Mucosa of rectum (tissue), 2 donors: ENCODE data around the gene LCK.
"Not testable (repeated sequence)": the region's sequence is repeated elsewhere in the genome, so short reads cannot be mapped to it uniquely, and the experiment has no call there.

Source experiments
- H3K27ac ChIP-seq, 2 donors: one replicate each; pipeline ENCODE4 v1.7.0; 2013; ENCODE audit warnings: inconsistent platforms in 2 of 2, low read depth in 2 of 2, low read length in 2 of 2
- H3K27me3 ChIP-seq, 2 donors: one replicate each; pipeline ENCODE4 v1.7.0; 2013; ENCODE audit warnings: low read length in 2 of 2; ENCODE audit not compliant: control insufficient read depth in 2 of 2, insufficient read depth in 2 of 2
- H3K36me3 ChIP-seq, 2 donors: one replicate each; pipeline ENCODE4 v1.7.0; 2013; ENCODE audit warnings: low read length in 2 of 2; ENCODE audit not compliant: control insufficient read depth in 2 of 2, insufficient read depth in 2 of 2
- H3K4me1 ChIP-seq, 2 donors: one replicate each; pipeline ENCODE4 v1.7.0; 2013; ENCODE audit warnings: low read length in 2 of 2, mild to moderate bottlenecking in 1 of 2; ENCODE audit not compliant: control insufficient read depth in 2 of 2, insufficient read depth in 2 of 2
- H3K4me3 ChIP-seq, 2 donors: one replicate each; pipeline ENCODE4 v1.7.0; 2013; ENCODE audit warnings: low read length in 2 of 2
- H3K9ac ChIP-seq, 2 donors: one replicate each; pipeline ENCODE4 v1.7.0; 2013; ENCODE audit warnings: low read length in 2 of 2, low read depth in 1 of 2, mild to moderate bottlenecking in 1 of 2
- H3K9me3 ChIP-seq, 2 donors: one replicate each; pipeline ENCODE4 v1.7.0; 2013; ENCODE audit warnings: low read length in 2 of 2; ENCODE audit not compliant: control insufficient read depth in 2 of 2
- donor health status: healthy.
- donor health status: Normal muscosa, but diverticular disease.

LCK gene

DNA sequence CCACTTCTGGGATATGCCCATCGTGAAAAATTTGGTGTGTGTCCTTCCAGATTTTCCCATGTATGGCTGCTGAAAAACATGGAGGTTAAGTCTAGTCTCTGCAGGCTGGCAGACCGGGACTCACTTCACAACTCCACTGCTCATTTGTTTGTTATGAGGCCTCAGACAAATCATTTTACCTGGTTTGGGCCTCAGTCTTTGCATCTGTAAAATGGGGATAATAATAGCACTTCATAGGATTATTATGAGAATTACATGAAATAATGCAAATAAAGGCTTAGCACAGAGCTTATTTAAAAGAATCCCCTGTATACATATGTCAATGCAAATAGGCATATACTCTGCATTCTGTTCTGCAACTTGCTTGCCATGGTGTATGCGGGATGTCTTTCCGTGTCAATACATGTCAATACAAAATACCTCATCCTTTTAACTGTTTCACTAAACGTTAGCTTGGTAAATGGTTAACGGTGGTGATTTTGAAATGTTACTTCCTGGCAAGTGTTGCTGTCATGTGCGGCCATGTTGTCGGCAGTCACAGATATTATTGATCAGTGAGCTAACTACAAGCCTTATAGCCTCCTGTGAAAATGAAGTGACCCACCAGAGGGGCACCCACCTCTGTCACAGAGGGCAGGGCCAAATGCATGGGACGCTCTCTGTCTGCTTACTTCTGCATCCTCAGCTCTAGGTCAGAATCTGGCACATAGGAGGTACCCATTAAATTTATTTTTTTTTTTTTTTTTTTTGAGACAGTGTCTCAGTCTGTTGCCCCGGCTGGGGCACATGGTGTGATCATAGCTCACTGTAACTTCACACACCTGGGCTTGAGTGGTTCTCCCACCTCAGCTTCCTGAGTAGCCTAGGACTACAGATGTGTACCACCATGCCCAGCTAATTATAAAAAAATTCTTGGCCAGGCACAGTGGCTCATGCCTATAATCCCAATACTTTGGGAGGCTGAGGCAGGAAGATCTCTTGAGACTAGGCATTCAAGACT is 4.3 kb downstream of the LCK start:
- Histone ChIP-seq H3K27me3 (no peaks in the 10 kb centered on the region), H3K4me1 (peaks cover 0 to 11% of the 10 kb centered on the region in 2 donors), H3K27ac (no peak overlapping the region), H3K4me3 (no peak overlapping the region), H3K9me3 (no peaks in the 10 kb centered on the region), H3K36me3 (no peaks in the 10 kb centered on the region), H3K9ac (no peak overlapping the region)

DNA sequence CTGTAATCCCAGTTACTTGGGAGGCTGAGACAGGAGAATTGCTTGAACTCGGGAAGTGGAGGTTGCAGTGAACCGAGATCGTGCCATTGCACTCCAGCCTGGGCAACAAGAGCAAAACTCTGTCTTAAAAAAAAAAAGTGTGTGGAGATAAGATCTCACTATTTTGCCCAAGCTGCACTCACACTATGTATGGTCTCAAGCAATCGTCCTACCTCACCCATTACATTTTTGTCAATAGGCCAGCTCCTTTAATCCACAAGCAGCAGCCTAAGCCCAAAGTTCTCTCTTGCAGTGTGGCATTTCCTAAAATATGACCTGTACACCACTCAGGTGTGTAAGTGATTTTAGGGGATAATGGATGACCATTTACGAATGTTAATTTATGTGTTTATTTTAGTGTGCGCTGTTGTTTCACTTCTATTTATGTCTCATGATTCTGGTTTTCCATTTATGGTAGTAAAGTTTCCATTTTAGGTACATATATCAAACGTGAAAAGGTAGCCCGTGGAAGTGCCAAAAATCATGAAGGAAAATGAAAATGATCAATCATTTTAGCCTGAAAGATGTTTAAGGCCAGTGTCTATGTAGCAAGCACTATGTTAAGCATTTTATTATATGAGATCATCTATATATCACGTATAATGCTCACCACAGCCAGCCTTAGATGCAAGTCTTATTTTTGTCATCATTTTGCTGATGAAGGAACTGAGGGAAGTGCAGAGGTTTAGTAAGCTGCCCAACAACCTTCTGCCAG is 5.6 kb downstream of the LCK start:
- Histone ChIP-seq H3K27me3 (no peaks in the 10 kb centered on the region), H3K27ac (no peak overlapping the region), H3K36me3 (no peaks in the 10 kb centered on the region), H3K9ac (no peak overlapping the region), H3K9me3 (no peaks in the 10 kb centered on the region), H3K4me1 (peaks cover 0 to 3% of the 10 kb centered on the region in 2 donors), H3K4me3 (no peak overlapping the region)

DNA sequence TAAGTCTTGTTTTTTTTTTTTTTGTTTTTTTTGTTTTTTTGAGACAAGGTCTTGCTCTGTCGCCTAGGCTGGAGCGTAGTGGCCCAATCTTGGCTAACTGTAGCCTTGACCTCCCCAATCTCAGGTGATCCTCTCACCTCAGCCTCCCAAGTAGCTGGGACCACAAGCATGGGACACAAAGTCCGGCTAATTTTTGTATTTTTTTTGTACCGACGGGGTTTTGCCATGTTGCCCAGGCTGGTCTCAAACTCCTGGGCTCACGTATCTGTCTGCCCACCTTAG is 6.1 kb downstream of the LCK start:
- H3K27me3 ChIP-seq, result no peaks in the 10 kb centered on the region
- H3K9ac ChIP-seq, result no peak overlapping the region
- peaks cover 0 to 3% of the 10 kb centered on the region in 2 donors for H3K4me1 ChIP-seq
- no peak overlapping the region for H3K27ac ChIP-seq
- H3K4me3 ChIP-seq, result no peak overlapping the region
- H3K9me3 ChIP-seq, result no peaks in the 10 kb centered on the region
- H3K36me3 ChIP-seq, result no peaks in the 10 kb centered on the region

DNA sequence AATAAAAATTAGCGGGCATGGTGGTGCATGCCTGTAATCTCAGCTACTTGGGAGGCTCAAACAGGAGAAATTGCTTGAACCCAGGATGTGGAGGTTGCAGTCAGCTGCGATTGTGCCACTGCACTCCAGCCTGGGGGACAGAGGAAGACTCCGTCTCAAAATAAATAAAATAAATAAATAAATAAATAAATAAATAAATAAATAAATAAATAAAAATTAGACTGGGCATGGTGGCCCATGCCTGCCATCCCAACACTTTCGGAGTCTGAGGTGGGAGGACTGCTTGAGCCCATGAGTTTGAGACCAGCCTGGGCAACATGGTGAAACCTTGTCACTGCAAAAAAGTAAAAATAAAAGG is 12.2 kb downstream of the LCK start:
- not testable (repeated sequence) for H3K27me3 ChIP-seq, H3K4me1 ChIP-seq

DNA sequence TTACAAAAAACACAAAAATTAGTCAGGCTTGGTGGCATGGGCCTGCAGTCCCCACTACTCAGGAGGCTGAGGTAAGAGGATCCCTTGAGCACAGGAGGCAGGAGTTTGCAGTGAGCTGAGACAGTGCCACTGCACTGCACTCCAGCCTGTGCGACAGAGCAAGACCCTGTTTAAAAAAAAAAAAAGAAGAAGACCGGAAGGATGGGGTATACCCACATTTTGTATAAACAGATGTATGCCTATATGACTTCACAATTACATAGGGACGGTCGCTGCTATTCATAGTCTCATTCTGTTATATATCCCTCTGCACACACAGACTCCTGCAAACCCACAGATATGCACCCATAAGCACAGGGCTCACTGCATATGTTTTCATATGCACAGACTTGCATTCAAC is 12.7 kb downstream of the LCK start:
- no peaks in the 10 kb centered on the region for H3K9me3 ChIP-seq
- no peaks in the 10 kb centered on the region for H3K4me1 ChIP-seq
- no peaks in the 10 kb centered on the region for H3K36me3 ChIP-seq
- no peak overlapping the region for H3K4me3 ChIP-seq
- H3K9ac ChIP-seq, result no peak overlapping the region
- H3K27me3 ChIP-seq, result no peaks in the 10 kb centered on the region
- H3K27ac ChIP-seq, result no peak overlapping the region

More for the DNA sequence above, 12.2 kb downstream of the LCK start:
- H3K9ac ChIP-seq, H3K4me3 ChIP-seq, H3K9me3 ChIP-seq, H3K36me3 ChIP-seq, H3K27ac ChIP-seq: not testable (repeated sequence)

DNA sequence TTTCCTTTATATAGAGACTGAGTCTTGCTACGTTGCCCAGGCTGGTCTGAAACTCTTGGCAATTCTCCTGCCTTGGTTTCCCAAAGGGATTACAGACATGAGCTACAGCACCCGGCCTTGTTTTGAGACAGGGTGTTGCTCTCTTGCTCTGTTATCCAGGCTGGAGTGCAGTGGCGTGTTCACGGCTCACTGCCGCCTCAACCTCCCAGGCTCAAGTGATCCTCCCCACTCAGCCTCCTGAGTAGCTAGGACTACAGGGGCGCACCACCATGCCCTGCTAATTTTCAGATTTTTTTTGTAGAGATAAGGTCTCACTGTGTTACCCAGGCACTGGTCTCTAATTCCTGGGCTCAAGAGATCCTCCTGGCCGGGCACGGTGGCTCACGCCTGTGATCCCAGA is 14.8 kb downstream of the LCK start:
- H3K9me3 ChIP-seq, result no peaks in the 10 kb centered on the region
- no peak overlapping the region for H3K27ac ChIP-seq
- no peak overlapping the region for H3K4me3 ChIP-seq
- no peaks in the 10 kb centered on the region for H3K27me3 ChIP-seq
- H3K36me3 ChIP-seq, result no peaks in the 10 kb centered on the region
- no peaks in the 10 kb centered on the region for H3K4me1 ChIP-seq
- H3K9ac ChIP-seq, result no peak overlapping the region

DNA sequence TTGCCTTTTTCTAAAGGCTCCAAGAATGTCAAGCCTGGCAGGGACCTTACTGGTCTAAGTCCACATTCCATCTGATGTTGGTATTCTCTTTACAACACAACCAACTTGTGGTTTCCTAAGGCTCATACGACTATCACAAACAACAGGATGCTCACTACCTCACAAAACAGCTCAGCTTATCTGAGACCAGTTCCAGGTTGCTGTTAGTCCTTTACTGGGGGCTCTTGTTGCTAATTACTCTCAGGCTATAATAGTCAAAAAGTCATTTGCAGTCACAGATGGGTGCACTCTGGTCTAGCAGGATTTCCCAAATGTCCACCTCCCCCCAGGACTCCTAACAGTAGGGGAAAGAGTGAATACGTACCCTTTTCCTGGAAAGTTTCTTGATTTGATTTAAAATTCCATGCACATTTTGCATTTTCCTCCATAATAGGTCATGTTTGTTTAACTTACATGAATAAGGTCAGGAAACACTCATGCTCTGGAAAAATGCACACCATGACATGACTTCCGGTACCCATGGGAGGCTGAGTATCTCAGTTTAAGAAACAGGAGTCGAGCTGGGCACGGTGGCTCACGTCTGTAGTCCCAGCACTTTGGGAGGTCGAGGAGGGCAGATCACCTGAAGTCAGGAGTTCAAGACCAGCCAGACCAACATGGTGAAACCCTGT is 16.0 kb downstream of the LCK start:
- H3K27ac ChIP-seq, result no peak overlapping the region
- no peaks in the 10 kb centered on the region for H3K36me3 ChIP-seq
- no peak overlapping the region for H3K4me3 ChIP-seq
- H3K4me1 ChIP-seq, result no peaks in the 10 kb centered on the region
- no peaks in the 10 kb centered on the region for H3K9me3 ChIP-seq
- no peak overlapping the region for H3K9ac ChIP-seq
- H3K27me3 ChIP-seq, result no peaks in the 10 kb centered on the region

DNA sequence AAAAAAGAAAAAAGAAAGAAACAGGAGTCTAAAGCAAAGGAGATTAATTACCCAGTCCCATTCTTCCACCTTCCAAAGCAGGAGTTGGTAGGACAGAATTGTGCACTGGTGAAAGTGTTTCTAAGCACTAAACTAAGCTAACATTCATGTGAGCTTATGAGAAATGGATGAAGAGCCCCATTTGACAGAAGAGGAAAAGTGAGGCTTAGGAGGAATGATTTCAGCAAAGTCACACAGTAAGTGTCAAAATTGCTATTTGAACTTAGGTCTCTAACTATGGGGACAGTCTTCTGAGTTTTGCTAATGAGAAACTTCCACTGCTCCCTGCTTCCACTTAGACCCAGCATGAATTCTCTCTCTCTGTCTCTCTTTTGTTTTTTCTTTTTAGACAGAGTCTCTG is 18.7 kb downstream of the LCK start:
- Histone ChIP-seq H3K4me1 (peaks cover 0 to 4% of the 10 kb centered on the region in 2 donors), H3K27me3 (no peaks in the 10 kb centered on the region), H3K4me3 (no peak overlapping the region), H3K9ac (no peak overlapping the region), H3K36me3 (no peaks in the 10 kb centered on the region), H3K27ac (no peak overlapping the region), H3K9me3 (no peaks in the 10 kb centered on the region)

DNA sequence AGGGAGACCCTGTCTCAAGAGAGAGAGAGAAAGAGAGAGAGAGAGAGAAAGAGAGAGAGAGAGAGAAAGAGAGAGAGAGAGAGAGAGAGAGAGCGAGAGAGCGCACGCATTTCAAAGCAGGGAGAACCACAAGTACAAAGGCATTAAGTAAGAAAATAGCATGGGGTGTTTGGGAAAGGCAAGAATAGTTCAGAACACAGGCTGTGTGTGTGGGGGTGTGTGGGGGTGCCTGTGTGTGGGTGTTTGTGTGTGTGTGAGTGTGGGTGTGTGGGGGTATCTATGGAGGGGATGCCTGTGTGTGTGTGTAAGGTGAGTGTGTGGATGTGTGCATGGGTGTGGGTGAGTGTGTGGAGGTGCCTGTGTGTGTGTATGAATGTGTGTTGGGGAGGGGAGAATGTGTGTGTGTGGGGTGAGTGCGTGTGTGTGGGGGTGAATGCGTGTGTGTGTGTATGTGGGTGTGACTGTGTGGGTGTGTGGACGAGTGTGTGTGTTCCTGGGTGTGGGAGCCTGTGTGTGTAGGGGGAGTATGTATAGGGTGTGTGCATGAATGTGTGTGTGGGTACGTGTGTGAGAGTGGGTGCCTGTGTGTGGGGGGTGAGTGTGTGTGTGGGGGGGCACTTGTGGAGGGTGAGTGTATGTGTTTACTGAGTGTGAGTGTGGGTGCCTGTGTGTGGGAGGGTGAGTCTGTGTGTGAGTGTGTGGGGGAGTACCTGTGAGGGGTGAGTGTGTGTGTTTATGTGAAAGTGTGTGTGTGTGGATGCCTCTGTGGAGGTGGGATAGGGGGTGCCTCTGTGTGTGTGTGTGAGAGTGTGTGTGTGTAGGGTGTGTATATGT is 21.7 kb downstream of the LCK start:
- Histone ChIP-seq H3K36me3 (no peaks in the 10 kb centered on the region), H3K9me3 (no peaks in the 10 kb centered on the region), H3K4me1 (peaks cover 0 to 4% of the 10 kb centered on the region in 2 donors), H3K27me3 (peaks cover 0 to 2% of the 10 kb centered on the region in 2 donors), H3K27ac (peak overlapping the region in 1 of 2 donors; percentile 4), H3K9ac (no peak overlapping the region), H3K4me3 (no peak overlapping the region)
